ENCODE measurements around the gene MYL10. TPM values are rescaled to one million over a fixed set of nuclear protein-coding genes. Genes with fewer than 3 reads are reported as not detected.
"Not testable (repeated sequence)": the region's sequence is repeated elsewhere in the genome, so short reads cannot be mapped to it uniquely, and the experiment has no call there.

The MYL10 gene
- total RNA-seq, 1 donor from 2014 or later, result not detected

GRCh38 chr7:101659706-101660105 lies 30.6 kb upstream of the MYL10 start:
- TF ChIP-seq POLR2A (IDR thresholded peaks at IDR 0.05), result no peak
- TF ChIP-seq POLR2AphosphoS5 (IDR thresholded peaks at IDR 0.05; ENCODE audit: insufficient read depth in 1 of 2, low read depth in 1 of 2), result no peak
- TF ChIP-seq CTCF (IDR thresholded peaks at IDR 0.05), result no peak
- H3K27me3 ChIP-seq, result no peaks in the 10 kb centered on the region
- H3K36me3 ChIP-seq, result no peaks in the 10 kb centered on the region
- no peaks in the 10 kb centered on the region for H3K9me3 ChIP-seq
- H3K27ac ChIP-seq, result no peak overlapping the region
- no peak for DNase-seq (ENCODE audit: extremely low spot score in 2 of 2)
- H3K4me3 ChIP-seq, result no peak overlapping the region
- intact Hi-C loops (cut with DNase I), result no loop called here
- H3K4me1 ChIP-seq, result no peaks in the 10 kb centered on the region

DNA sequence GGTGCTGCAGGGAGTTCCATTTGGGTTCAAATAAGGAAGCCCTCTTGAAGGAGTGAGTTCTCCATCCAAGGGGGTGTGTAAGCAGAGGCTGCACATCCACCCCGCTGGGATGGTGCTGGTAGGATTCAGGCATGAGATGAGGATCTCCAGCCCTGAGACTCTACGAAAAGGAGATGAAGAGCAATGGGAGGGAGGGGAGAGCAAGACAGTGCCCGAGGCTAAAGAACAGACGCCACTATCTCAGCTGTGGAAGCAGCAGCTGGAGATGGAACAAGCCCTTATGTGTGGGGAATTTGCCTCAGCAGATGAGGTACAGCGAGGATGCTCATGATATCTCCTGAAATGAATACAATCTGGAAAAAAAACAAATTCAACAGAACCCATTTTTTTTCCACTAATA lies 28.1 kb upstream of the MYL10 start:
- Histone ChIP-seq H3K36me3 (no peaks in the 10 kb centered on the region), H3K4me3 (no peak overlapping the region), H3K27me3 (no peaks in the 10 kb centered on the region), H3K27ac (no peak overlapping the region), H3K4me1 (no peaks in the 10 kb centered on the region), H3K9me3 (no peaks in the 10 kb centered on the region)
- TF ChIP-seq CTCF (IDR thresholded peaks at IDR 0.05), result no peak
- no peak for TF ChIP-seq POLR2AphosphoS5 (IDR thresholded peaks at IDR 0.05; ENCODE audit: insufficient read depth in 1 of 2, low read depth in 1 of 2)
- no peak for TF ChIP-seq POLR2A (IDR thresholded peaks at IDR 0.05)
- no peak for DNase-seq (ENCODE audit: extremely low spot score in 2 of 2)
- intact Hi-C loops (cut with DNase I), result no loop called here

DNA sequence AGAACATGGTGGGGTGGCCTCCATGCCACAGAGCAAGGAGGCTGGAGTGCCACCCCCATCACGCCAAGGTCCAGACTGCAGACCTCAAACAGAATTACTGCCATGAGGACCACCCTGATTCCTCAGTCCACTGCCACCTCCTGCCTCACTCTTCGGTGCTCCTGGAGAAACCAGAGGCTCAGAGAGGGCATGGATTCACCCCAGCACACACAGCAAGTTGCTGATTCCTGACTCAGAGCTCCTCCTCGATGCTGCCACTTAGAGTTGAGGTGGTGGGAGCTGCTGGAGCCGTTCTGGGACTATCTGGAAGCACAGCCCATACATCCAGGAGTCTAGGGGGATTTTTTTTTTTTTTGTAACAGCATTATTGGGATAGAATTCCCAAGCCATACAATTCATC lies 22.0 kb upstream of the MYL10 start:
- Histone ChIP-seq H3K4me1 (no peaks in the 10 kb centered on the region), H3K27ac (no peak overlapping the region), H3K27me3 (no peaks in the 10 kb centered on the region), H3K36me3 (no peaks in the 10 kb centered on the region), H3K4me3 (no peak overlapping the region), H3K9me3 (no peaks in the 10 kb centered on the region)
- intact Hi-C loops (cut with DNase I), result no loop called here
- TF ChIP-seq POLR2A (IDR thresholded peaks at IDR 0.05) (no peak), POLR2AphosphoS5 (IDR thresholded peaks at IDR 0.05; ENCODE audit: insufficient read depth in 1 of 2, low read depth in 1 of 2) (no peak), CTCF (IDR thresholded peaks at IDR 0.05) (no peak)
- DNase-seq (ENCODE audit: extremely low spot score in 2 of 2), result no peak

- Histone ChIP-seq H3K27me3 (no peaks in the 10 kb centered on the region), H3K36me3 (no peaks in the 10 kb centered on the region), H3K27ac (no peak overlapping the region), H3K4me1 (no peaks in the 10 kb centered on the region), H3K9me3 (no peaks in the 10 kb centered on the region), H3K4me3 (no peak overlapping the region)
- intact Hi-C loops (cut with DNase I), result no loop called here
- TF ChIP-seq CTCF (IDR thresholded peaks at IDR 0.05) (no peak), POLR2A (IDR thresholded peaks at IDR 0.05) (no peak), POLR2AphosphoS5 (IDR thresholded peaks at IDR 0.05; ENCODE audit: insufficient read depth in 1 of 2, low read depth in 1 of 2) (no peak)
- no peak for DNase-seq (ENCODE audit: extremely low spot score in 2 of 2)
These were observed 21.5 kb upstream of the MYL10 start for GRCh38 chr7:101650579-101651081.

DNA sequence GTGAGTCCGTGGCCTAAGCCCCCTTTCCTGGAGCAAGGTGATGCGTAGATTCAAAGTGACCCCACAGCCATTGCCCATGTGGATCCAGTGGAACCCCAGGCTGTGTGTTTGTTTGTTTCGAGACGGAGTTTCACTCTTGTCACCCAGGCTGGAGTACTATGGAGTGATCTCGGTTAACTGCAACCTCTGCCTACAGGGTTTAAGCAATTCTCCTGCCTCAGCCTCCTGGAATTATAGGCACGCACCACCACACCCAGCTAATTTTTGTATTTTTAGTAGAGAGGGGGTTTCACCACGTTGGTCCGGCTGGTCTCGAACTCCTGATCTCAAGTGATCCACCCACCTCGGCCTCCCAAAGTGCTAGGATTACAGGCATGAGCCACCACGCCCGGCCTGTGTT lies 18.8 kb upstream of the MYL10 start:
- H3K4me3 ChIP-seq; H3K27me3 ChIP-seq; DNase-seq (ENCODE audit: extremely low spot score in 2 of 2); H3K27ac ChIP-seq; intact Hi-C loops (cut with DNase I); H3K36me3 ChIP-seq; H3K4me1 ChIP-seq; H3K9me3 ChIP-seq: not testable (repeated sequence)

DNA sequence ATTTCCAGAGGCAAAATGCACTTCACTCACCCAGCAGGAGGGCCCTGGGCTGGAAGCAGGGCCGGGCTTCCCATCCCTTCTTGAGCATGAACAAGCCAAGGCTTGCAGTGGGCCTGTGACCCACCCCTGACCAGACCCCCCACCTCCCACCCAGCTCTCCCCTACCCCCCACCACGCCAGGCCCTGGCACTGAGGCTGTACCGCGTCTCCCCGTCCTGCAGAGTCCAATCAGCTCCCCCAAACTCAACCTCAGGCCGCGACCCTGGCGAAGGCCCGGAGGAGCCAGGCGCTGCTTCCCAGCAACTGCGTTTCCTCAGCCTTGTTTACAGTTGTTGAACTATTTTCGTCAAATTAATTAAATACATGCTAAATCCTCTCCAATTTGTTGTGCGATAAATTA lies 16.9 kb upstream of the MYL10 start:
- intact Hi-C loops (cut with DNase I), result no loop called here
- no peak for DNase-seq (ENCODE audit: extremely low spot score in 2 of 2)
- no peaks in the 10 kb centered on the region for H3K9me3 ChIP-seq
- TF ChIP-seq POLR2A (IDR thresholded peaks at IDR 0.05) (no peak), POLR2AphosphoS5 (IDR thresholded peaks at IDR 0.05; ENCODE audit: insufficient read depth in 1 of 2, low read depth in 1 of 2) (no peak), CTCF (IDR thresholded peaks at IDR 0.05) (no peak)
- H3K36me3 ChIP-seq, result no peaks in the 10 kb centered on the region
- no peaks in the 10 kb centered on the region for H3K4me1 ChIP-seq
- no peak overlapping the region for H3K27ac ChIP-seq
- H3K4me3 ChIP-seq, result no peak overlapping the region
- no peaks in the 10 kb centered on the region for H3K27me3 ChIP-seq
